Right renal pelvis (tissue), 4 donors: ENCODE measurements around the gene PSMC6. TPM values are rescaled to one million over a fixed set of nuclear protein-coding genes. Genes with fewer than 3 reads are reported as not detected.
"Not testable (repeated sequence)": the region's sequence is repeated elsewhere in the genome, so short reads cannot be mapped to it uniquely, and the experiment has no call there.

ENCODE experiments used
- DNase-seq, 4 donors: peaks; one replicate each; pipeline ENCODE4 v3.0.0-alpha.2; 2013; ENCODE audit warnings: low read depth in 4 of 4, low spot score in 3 of 4, missing footprints in 1 of 4
- polyA plus RNA-seq, 4 donors: library from polyadenylated mRNA; unstranded; fragments of 120-200 nt; gene quantifications; one replicate each; pipeline ENCODE4 v1.2.1, GENCODE V29; 2013; ENCODE audit not compliant: insufficient read length in 4 of 4

The PSMC6 gene
- polyA plus RNA-seq, 4 donors = 120 to 156 (median 147) TPM

GRCh38 chr14:52711666-52712065 lies 4.7 kb downstream of the PSMC6 start:
- DNase-seq = no peak

DNA sequence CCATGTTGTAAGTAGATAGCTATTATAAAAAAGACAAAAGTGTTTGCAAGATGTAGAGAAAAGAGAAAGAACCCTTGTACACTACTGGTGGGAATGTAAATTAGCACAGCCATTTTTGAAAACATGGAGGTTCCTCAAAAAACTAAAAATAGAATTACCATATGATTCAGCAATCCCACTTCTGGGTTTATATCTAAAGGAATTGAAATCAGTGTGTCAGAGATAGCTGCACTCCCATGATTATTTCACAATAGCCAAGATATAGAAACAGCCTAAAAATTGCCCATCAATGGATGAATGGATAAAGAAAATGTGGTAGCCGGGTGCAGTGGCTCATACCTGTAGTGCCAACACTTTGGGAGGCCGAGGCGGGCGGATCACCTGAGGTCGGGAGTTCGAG lies 9.2 kb downstream of the PSMC6 start:
- no peak for DNase-seq

DNA sequence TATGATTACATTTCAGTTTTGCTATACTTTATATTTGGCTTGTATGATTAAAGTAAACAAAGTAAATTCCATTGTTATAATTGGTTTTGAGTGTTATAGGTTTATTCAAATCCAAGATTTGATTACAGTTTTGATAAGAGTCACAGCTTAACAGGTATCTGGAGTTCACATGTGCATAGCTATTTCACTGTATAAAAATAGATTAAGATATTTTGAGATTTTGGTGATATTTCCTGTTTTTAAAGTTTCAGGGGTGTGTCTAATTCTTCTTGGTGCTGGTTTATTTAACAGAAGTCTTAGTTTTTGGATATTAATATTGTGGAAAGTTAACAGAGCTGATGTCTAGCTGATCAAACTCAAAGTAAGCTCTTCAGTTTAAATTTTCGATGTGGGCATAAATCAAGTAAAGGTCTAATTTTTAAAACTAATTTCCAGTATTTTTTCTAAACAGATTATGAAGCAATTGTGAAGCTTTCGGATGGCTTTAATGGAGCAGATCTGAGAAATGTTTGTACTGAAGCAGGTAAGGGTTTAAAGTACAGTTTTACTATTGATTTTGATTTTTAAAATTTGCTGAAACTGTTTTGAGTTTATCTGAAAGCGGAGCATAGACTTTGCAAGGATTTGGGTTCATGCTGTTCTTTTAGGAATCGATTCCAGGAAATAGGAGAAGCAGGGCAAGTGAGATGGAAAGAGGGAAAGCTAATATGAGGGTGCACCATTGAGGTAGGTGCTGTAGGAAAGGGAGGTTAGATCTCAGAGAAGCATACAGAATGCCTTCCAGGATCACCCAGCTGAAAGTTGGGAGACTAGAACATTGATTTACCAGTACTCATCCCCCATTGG lies 16.7 kb downstream of the PSMC6 start:
- DNase-seq = no peak

- DNase-seq = no peak
Measured at GRCh38 chr14:52724360-52724644, 17.3 kb downstream of the PSMC6 start.

GRCh38 chr14:52727509-52727908 lies 20.5 kb downstream of the PSMC6 start:
- not testable (repeated sequence) for DNase-seq

GRCh38 chr14:52729035-52729434 lies 22.0 kb downstream of the PSMC6 start:
- DNase-seq = not testable (repeated sequence)

- DNase-seq = no peak
Measured at GRCh38 chr14:52729585-52729924, 22.6 kb downstream of the PSMC6 start.

- peak; percentile 94 to 99 (median 96) for DNase-seq
Measured at GRCh38 chr14:52729925-52730708, 23.1 kb downstream of the PSMC6 start, which contains the start of gene STYX. Gene STYX (plus strand): TSS chr14:52730166. CDS start chr14:52730475, 309 bp downstream.

GRCh38 chr14:52730709-52731111 lies 23.7 kb downstream of the PSMC6 start:
- peak in 1 of 4 donors; percentile 26 for DNase-seq

DNA sequence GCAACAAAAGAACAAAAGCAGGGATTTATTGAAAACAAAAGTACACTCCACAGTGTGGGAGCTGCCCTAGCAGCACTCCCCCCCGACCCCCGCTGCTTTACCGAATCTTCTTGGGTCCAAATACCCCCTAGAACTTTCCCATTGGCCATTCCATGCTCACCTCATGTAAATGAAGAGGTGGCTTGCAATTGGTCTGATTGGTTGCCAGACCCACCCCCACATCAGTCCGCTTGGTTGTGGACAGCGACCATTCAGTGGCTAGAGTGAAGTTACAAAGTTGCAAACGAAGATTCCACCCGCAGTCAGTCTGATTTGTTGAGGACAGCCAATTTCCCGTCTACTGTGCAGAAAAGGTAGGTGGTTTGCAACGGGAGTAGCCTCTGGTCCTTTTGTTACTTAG lies 26.8 kb downstream of the PSMC6 start:
- no peak for DNase-seq

GRCh38 chr14:52735921-52736489 lies 29.0 kb downstream of the PSMC6 start:
- no peak for DNase-seq

DNA sequence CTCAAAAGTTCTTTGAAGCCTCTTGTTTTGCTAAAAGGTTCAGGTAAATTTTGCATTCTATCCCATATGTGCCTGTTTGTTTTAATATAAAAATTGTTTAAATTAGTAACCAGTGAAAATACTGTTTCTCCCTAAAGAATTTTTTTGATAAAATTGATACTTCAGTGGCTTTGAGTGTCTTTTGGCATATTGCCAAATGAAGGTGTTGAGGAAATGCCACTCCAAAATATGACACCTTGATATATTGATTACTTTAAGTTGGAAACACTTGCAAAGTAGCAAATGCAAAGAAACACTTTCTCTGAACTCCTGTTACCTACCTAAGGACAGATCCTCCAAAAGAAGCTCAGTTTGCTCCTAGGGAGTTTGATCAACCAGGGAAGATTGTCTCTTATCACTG lies 31.4 kb downstream of the PSMC6 start:
- DNase-seq = no peak

DNA sequence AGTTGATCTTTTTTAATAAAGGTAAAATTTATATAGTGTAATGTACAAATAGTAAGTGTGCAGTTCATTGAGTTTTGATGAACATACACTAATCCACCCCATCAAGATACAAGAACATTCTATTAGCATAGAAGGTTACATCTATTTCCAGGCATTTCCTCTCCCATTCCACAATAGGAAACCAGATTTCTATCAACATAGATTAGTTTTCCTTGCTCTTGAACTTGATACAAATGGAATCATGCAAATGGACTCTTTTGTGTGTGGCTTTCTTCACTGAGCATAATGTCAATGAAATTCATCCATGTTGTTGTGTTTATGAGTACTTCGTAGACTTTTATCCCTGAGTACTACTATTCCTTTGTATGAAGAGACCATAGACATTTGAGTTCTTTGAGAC lies 33.8 kb downstream of the PSMC6 start:
- DNase-seq = no peak

- no peak for DNase-seq
Measured at GRCh38 chr14:52741865-52742264, 34.9 kb downstream of the PSMC6 start.

GRCh38 chr14:52748647-52749292 lies 41.8 kb downstream of the PSMC6 start:
- DNase-seq = no peak

DNA sequence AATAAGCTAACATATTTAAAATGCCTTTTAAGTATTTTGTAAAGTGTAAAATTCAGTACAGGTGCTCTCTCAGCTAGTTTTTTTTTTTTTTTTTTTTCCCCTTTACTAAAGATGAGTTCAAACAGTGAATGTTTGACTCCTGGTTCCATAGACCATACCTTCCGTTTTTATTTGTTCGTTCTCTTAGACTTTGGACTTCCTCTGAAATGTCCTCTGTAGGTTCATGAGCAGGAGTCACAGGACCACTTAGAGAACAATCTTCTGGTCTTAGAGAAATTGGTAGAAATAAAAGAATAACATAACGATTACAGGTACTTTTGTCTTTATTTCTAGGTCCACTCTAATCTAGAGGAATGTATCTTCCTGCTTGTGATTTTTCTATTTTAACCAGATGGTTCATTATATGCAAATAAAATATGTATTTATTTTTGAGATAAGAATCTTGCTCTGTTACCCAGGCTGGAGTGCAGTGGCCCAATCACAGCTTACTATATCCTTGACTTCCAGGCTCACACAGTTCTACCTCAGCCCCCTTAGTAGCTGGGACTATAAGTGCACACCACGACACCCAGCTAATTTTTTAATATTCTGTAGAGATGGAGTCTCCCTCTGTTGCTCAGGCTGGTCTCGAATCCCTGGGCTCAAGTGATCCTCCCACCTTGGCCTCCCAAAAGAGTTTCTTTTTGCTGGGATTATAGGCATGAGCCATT lies 48.8 kb downstream of the PSMC6 start:
- DNase-seq = no peak

DNA sequence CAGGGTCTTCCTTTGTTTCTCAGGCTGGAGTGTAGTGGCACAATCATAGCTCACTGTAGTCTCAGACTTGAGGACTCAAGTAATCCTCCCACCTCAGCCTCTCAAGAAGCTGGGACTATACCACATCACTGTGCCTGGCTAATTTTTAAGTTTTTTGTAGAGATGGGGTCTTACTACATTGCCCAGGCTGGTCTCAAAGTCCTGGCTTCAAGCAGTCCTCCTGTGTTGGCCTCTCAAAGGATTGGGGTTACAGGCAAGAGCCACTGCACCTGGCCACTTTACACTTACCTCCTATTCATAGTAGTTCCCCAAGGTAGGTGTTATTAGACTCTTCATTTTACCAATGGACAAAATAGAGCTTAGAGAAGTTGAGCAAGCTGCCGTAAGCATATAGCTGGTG lies 52.1 kb downstream of the PSMC6 start:
- no peak for DNase-seq

- DNase-seq = not testable (repeated sequence)
Measured at GRCh38 chr14:52762923-52763322, 55.9 kb downstream of the PSMC6 start.

DNA sequence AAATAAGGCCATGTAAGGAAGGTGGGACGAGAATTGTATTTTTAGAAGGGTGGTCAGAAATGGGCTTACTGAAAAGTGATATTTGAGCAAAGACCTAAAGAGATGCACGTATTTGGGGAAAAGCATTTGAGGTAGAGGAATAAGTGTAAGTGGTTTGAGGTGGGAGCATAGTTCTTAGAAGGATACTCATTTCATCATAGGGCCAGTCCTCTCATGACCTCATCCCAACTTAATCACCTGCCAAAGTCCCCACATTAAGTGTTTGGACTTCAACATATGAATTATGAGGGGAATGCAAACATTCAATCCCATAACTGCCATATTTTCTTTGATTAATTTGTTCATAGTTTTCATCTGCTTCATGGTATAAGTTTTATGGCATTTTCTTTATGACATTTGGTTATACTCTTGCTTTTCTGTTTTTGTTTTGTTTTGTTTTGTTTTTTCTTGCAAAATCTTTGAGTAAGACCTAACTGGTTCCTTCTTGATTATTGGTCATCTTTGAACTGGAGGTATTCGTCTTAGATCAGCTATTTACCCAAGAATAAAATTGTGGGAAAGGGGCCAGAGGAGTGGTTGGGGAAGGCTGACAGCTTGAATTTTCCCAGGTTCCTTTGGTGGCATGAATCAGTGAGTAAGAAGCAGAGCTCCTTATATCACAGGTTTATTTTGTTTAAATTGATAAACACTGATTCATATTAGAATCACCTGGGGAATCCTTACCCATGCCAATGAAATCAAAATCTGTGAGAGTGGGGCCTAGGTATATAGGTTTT lies 60.2 kb downstream of the PSMC6 start:
- no peak for DNase-seq

DNA sequence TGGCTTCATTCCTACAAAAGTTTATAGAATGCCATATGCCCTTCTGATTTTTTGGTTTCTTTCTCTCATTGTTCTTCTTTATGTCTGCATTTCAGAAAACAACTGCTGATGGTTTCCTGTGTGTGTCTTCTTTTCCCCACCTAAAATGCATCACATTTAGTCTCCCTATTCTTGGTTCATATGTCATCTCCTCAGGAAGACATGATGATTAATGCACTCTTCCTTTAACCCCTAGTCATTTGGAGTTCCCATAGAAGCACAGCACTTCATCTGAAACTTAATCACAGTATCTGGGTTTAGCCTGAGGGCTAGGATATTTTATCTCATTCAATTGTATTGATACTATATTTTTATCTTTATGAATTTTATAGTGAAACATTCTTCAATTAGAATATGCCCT lies 62.9 kb downstream of the PSMC6 start:
- no peak for DNase-seq
